Epithelial cell of esophagus (primary cell): ENCODE measurements around the gene FBXL17.

Experiments used
- DNase-seq: peaks from one replicate; pipeline ENCODE4 v3.0.0; 2010; ENCODE audit warnings: low read depth
- H3K4me3 ChIP-seq: 2 replicates; pipeline ENCODE4 v1.5.1; 2011; ENCODE audit warnings: mild to moderate bottlenecking, low read length, control low read depth
- CTCF ChIP-seq: IDR thresholded peaks from 2 replicates; pipeline ENCODE4 v1.5.1; 2011; ENCODE audit warnings: low read depth, mild to moderate bottlenecking, low read length, control low read depth, inconsistent platforms; ENCODE audit not compliant: insufficient read depth; ENCODE audit errors: missing control alignments

FBXL17 gene

GRCh38 chr5:108373426-108373825 is 8.5 kb downstream of the FBXL17 start:
- DNase-seq, result no peak
- TF ChIP-seq CTCF, result no peak
- no peak overlapping the region for H3K4me3 ChIP-seq

GRCh38 chr5:108372369-108372768 is 9.5 kb downstream of the FBXL17 start:
- H3K4me3 ChIP-seq, result no peak overlapping the region
- DNase-seq, result no peak

GRCh38 chr5:108371263-108371662 is 10.6 kb downstream of the FBXL17 start:
- TF ChIP-seq CTCF, result no peak
- no peak overlapping the region for H3K4me3 ChIP-seq
- DNase-seq, result no peak

More at GRCh38 chr5:108372369-108372768, 9.5 kb downstream of the FBXL17 start:
- no peak for TF ChIP-seq CTCF

GRCh38 chr5:108369167-108369566 is 12.7 kb downstream of the FBXL17 start:
- no peak for TF ChIP-seq CTCF
- no peak for DNase-seq
- H3K4me3 ChIP-seq, result no peak overlapping the region

GRCh38 chr5:108367679-108368334 is 14.1 kb downstream of the FBXL17 start:
- H3K4me3 ChIP-seq, result peak overlapping the region; percentile 22
- peak; percentile 58 for DNase-seq
- no peak for TF ChIP-seq CTCF

GRCh38 chr5:108366500-108366899 is 15.4 kb downstream of the FBXL17 start:
- no peak overlapping the region for H3K4me3 ChIP-seq
- DNase-seq, result no peak
- TF ChIP-seq CTCF, result no peak

- DNase-seq, result no peak
- TF ChIP-seq CTCF, result no peak
Measured at GRCh38 chr5:108361771-108362170, 20.1 kb downstream of the FBXL17 start.

More at GRCh38 chr5:108361771-108362170, 20.1 kb downstream of the FBXL17 start:
- H3K4me3 ChIP-seq, result no peak overlapping the region
